Endodermal cell (in vitro differentiated cells): Measurements from ENCODE around the gene METTL16. TPM values are rescaled to one million over a fixed set of nuclear protein-coding genes. Genes with fewer than 3 reads are reported as not detected.

Experiments used
- DNase-seq: peaks from one replicate; pipeline ENCODE4 v3.0.0-alpha.2; 2017
- H3K27ac ChIP-seq: 2 replicates; pipeline ENCODE4 v1.5.1; 2013; ENCODE audit warnings: mild to moderate bottlenecking, low read depth, low read length, moderate library complexity
- H3K27me3 ChIP-seq: 2 replicates; pipeline ENCODE4 v1.6.1; 2013; ENCODE audit warnings: mild to moderate bottlenecking, low read length, moderate library complexity; ENCODE audit not compliant: insufficient read depth, control insufficient read depth, poor library complexity, severe bottlenecking
- H3K36me3 ChIP-seq: 2 replicates; pipeline ENCODE4 v1.7.0; 2013; ENCODE audit warnings: mild to moderate bottlenecking, low read length, moderate library complexity; ENCODE audit not compliant: control insufficient read depth, insufficient read depth
- H3K4me1 ChIP-seq: one replicate; pipeline ENCODE4 v1.7.0; 2013; ENCODE audit warnings: low read length; ENCODE audit not compliant: control insufficient read depth, insufficient read depth
- H3K4me3 ChIP-seq: 2 replicates; pipeline ENCODE4 v1.5.1; 2013; ENCODE audit warnings: mild to moderate bottlenecking, low read length, moderate library complexity
- H3K9ac ChIP-seq: 2 replicates; pipeline ENCODE4 v1.6.1; 2013; ENCODE audit warnings: mild to moderate bottlenecking, low read length, moderate library complexity; ENCODE audit not compliant: poor library complexity, severe bottlenecking; ENCODE audit errors: extremely low read depth
- H3K9me3 ChIP-seq: 2 replicates; pipeline ENCODE4 v1.6.1; 2013; ENCODE audit warnings: mild to moderate bottlenecking, low read length, moderate library complexity; ENCODE audit not compliant: control insufficient read depth
- H3K27ac Mint-ChIP-seq: 2 replicates; pipeline ENCODE4 v1.8.0; 2020; ENCODE audit warnings: mixed read lengths
- H3K27me3 Mint-ChIP-seq: 2 replicates; pipeline ENCODE4 v1.8.0; 2021; ENCODE audit warnings: mild to moderate bottlenecking, mixed read lengths; ENCODE audit not compliant: insufficient read depth
- H3K36me3 Mint-ChIP-seq: 2 replicates; pipeline ENCODE4 v1.8.0; 2020; ENCODE audit warnings: low read depth, mixed read lengths
- H3K4me1 Mint-ChIP-seq: 2 replicates; pipeline ENCODE4 v1.8.0; 2020; ENCODE audit warnings: mixed read lengths
- H3K4me3 Mint-ChIP-seq: 2 replicates; pipeline ENCODE4 v1.8.0; 2020; ENCODE audit warnings: mild to moderate bottlenecking, moderate library complexity, mixed read lengths
- H3K9me3 Mint-ChIP-seq: 2 replicates; pipeline ENCODE4 v1.8.0; 2020; ENCODE audit warnings: mild to moderate bottlenecking, mixed read lengths
- CTCF ChIP-seq: fragments of 200-600 bp; sonication (generic); conservative IDR thresholded peaks from 2 replicates; pipeline ENCODE4 v1.5.0; 2021; ENCODE audit warnings: antibody characterized with exemption, mild to moderate bottlenecking
- WGBS, 2 experiments: methylation state at CpG; one replicate each; pipeline versions ENCODE4 v1.1.5 to v1.1.7; 2013; ENCODE audit warnings: missing lambda C conversion rate in 2 of 2, mixed read lengths in 1 of 2; ENCODE audit not compliant: insufficient coverage in 1 of 2, insufficient read length in 1 of 2; 5-methylcytosine and 5-hydroxymethylcytosine counted together
- total RNA-seq, 2 donors: library from RNA; stranded (reverse); fragmentation: NEBNext Ultra II Directional in 1 of 2; extraction: Animal tissue kit (Norgen Biotek cat#: 25700) in 1 of 2; gene quantifications; 2 replicates in 1 of 2; 3 replicates in 1 of 2; pipeline ENCODE4 v1.2.1, GENCODE V29; 2021

Gene METTL16
- total RNA-seq, 2 donors from 2014 or later = 51.5 to 59.6 TPM

GRCh38 chr17:2415081-2415480, 96.6 kb downstream of the METTL16 start:
- H3K9me3 ChIP-seq = no peaks in the 10 kb centered on the region
- WGBS, 2 experiments = 86 to 90% methylated on average over 2 to 9 of the region's 9 CpGs
- H3K4me3 Mint-ChIP-seq = no peak overlapping the region
- H3K27ac Mint-ChIP-seq = no peak overlapping the region
- H3K27ac ChIP-seq = no peak overlapping the region
- no peaks in the 10 kb centered on the region for H3K9me3 Mint-ChIP-seq
- H3K36me3 ChIP-seq = peaks cover 58% of the 10 kb centered on the region
- no peak overlapping the region for H3K9ac ChIP-seq
- TF ChIP-seq CTCF = no peak
- H3K27me3 Mint-ChIP-seq = no peaks in the 10 kb centered on the region
- DNase-seq = no peak
- no peak overlapping the region for H3K4me3 ChIP-seq
- H3K4me1 Mint-ChIP-seq = no peaks in the 10 kb centered on the region
- peaks cover 58% of the 10 kb centered on the region for H3K36me3 Mint-ChIP-seq
- no peaks in the 10 kb centered on the region for H3K27me3 ChIP-seq
- no peaks in the 10 kb centered on the region for H3K4me1 ChIP-seq

- no peak overlapping the region for H3K4me3 ChIP-seq
- peaks cover 52% of the 10 kb centered on the region for H3K36me3 Mint-ChIP-seq
These were observed 97.1 kb downstream of the METTL16 start for GRCh38 chr17:2414446-2415064.

GRCh38 chr17:2412561-2413021, 99.1 kb downstream of the METTL16 start:
- peak overlapping the region; percentile 49 for H3K27ac ChIP-seq
- peak; percentile 83 for DNase-seq

More at GRCh38 chr17:2414446-2415064, 97.1 kb downstream of the METTL16 start:
- no peak for TF ChIP-seq CTCF
- H3K27me3 Mint-ChIP-seq = no peaks in the 10 kb centered on the region
- Histone ChIP-seq H3K4me1 (no peaks in the 10 kb centered on the region), H3K27ac (no peak overlapping the region), H3K36me3 (peaks cover 53% of the 10 kb centered on the region), H3K9me3 (no peaks in the 10 kb centered on the region), H3K27me3 (no peaks in the 10 kb centered on the region), H3K9ac (no peak overlapping the region)
- 95 to 97% methylated on average over 15 to 22 of the region's 22 CpGs for WGBS, 2 experiments
- H3K4me1 Mint-ChIP-seq = no peaks in the 10 kb centered on the region
- H3K9me3 Mint-ChIP-seq = no peaks in the 10 kb centered on the region
- H3K4me3 Mint-ChIP-seq = no peak overlapping the region
- H3K27ac Mint-ChIP-seq = no peak overlapping the region
- no peak for DNase-seq

More at GRCh38 chr17:2412561-2413021, 99.1 kb downstream of the METTL16 start:
- peak overlapping the region; percentile 11 for H3K27ac Mint-ChIP-seq
- Histone ChIP-seq H3K9ac (no peak overlapping the region), H3K4me1 (no peaks in the 10 kb centered on the region), H3K36me3 (peaks cover 36% of the 10 kb centered on the region), H3K9me3 (no peaks in the 10 kb centered on the region), H3K4me3 (no peak overlapping the region), H3K27me3 (no peaks in the 10 kb centered on the region)
- TF ChIP-seq CTCF = peak; percentile 36
- no peaks in the 10 kb centered on the region for H3K9me3 Mint-ChIP-seq
- H3K4me3 Mint-ChIP-seq = no peak overlapping the region
- peaks cover 36% of the 10 kb centered on the region for H3K36me3 Mint-ChIP-seq
- no peaks in the 10 kb centered on the region for H3K27me3 Mint-ChIP-seq
- H3K4me1 Mint-ChIP-seq = no peaks in the 10 kb centered on the region
- WGBS, 2 experiments = 75 to 81% methylated on average over 1 to 2 of the region's 2 CpGs
